SJCRH30 (cell line): Measurements from ENCODE around the gene PAAF1. TPM values are rescaled to one million over a fixed set of nuclear protein-coding genes. Genes with fewer than 3 reads are reported as not detected.

Experiments used
- DNase-seq, 2 experiments: peaks; one replicate each; pipeline ENCODE4 v3.0.0-alpha.2; 2015 to 2020
- H3K27ac ChIP-seq: fragments of 250-450 bp; sonication (Bioruptor Pico); 2 replicates; pipeline ENCODE4 v1.5.1; 2020; ENCODE audit warnings: mild to moderate bottlenecking, moderate library complexity
- H3K27me3 ChIP-seq: fragments of 250-450 bp; sonication (Bioruptor Pico); 2 replicates; pipeline ENCODE4 v1.5.1; 2020; ENCODE audit warnings: mild to moderate bottlenecking, moderate library complexity
- H3K36me3 ChIP-seq: fragments of 250-450 bp; sonication (Bioruptor Pico); 2 replicates; pipeline ENCODE4 v1.5.1; 2020; ENCODE audit warnings: mild to moderate bottlenecking, moderate library complexity
- H3K4me1 ChIP-seq: fragments of 250-450 bp; sonication (Bioruptor Pico); 2 replicates; pipeline ENCODE4 v1.5.1; 2020; ENCODE audit warnings: mild to moderate bottlenecking, moderate library complexity
- H3K4me3 ChIP-seq: fragments of 250-450 bp; sonication (Bioruptor Pico); 2 replicates; pipeline ENCODE4 v1.5.1; 2020; ENCODE audit warnings: mild to moderate bottlenecking, moderate library complexity
- H3K9me3 ChIP-seq: fragments of 250-450 bp; sonication (Bioruptor Pico); replicated peaks from 2 replicates; pipeline ENCODE4 v1.5.1; 2020; ENCODE audit warnings: mild to moderate bottlenecking, moderate library complexity
- total RNA-seq: library from RNA; depleted of rRNA; stranded (reverse); fragments of >200 nt; shearing (Covaris generic); gene quantifications from 2 replicates; pipeline ENCODE4 v1.2.3, GENCODE V29; 2014; rRNA removed

Gene PAAF1
- total RNA-seq, 1 experiment from 2014 or later, result 12.2 TPM

GRCh38 chr11:73980001-73980961 is 103.5 kb downstream of the PAAF1 start:
- H3K36me3 ChIP-seq, result peaks cover 45% of the 10 kb centered on the region
- H3K9me3 ChIP-seq, result no peaks in the 10 kb centered on the region
- H3K4me3 ChIP-seq, result no peak overlapping the region
- no peak overlapping the region for H3K27ac ChIP-seq
- H3K27me3 ChIP-seq, result no peaks in the 10 kb centered on the region
- DNase-seq, result no peak
- H3K4me1 ChIP-seq, result peaks cover 7% of the 10 kb centered on the region; the same call in 1 of the 2 replicates

Other genes with a start within 250 kb of the PAAF1 start
- 5.3 and 5.4 TPM in 2 replicates for gene PLEKHB1, start 230.4 kb upstream of the PAAF1 start, total RNA-seq
- 71.5 and 74.7 TPM in 2 replicates for gene RAB6A, start 115.9 kb upstream of the PAAF1 start, total RNA-seq
- 45.9 and 54.0 TPM in 2 replicates for gene MRPL48, start 89.1 kb upstream of the PAAF1 start, total RNA-seq
- gene COA4, start 153 bp upstream of the PAAF1 start, total RNA-seq, result 61.5 and 62.1 TPM in 2 replicates
- not detected in 2 replicates for gene DNAJB13, start 74.0 kb downstream of the PAAF1 start, total RNA-seq
- gene UCP2, start 105.8 kb downstream of the PAAF1 start, total RNA-seq, result 25.8 and 28.8 TPM in 2 replicates
- gene UCP3, start 132.1 kb downstream of the PAAF1 start, total RNA-seq, result 0.53 and 1.2 TPM in 2 replicates